DND-41 (cell line): Measurements from ENCODE around the gene FUZ.

Experiments used
- EZH2 ChIP-seq: IDR thresholded peaks from 3 replicates; pipeline ENCODE4 v1.6.1; 2012; ENCODE audit warnings: borderline replicate concordance, low read depth, mild to moderate bottlenecking, moderate library complexity, low read length, inconsistent platforms; ENCODE audit not compliant: severe bottlenecking
- TF ChIP-seq, protein P1 (sequence below): IDR thresholded peaks from 2 replicates; pipeline ENCODE4 v1.5.1; 2012; ENCODE audit warnings: borderline replicate concordance, low read length, moderate library complexity, mild to moderate bottlenecking; ENCODE audit not compliant: poor library complexity, severe bottlenecking; ENCODE audit errors: extremely low read depth

DNA sequence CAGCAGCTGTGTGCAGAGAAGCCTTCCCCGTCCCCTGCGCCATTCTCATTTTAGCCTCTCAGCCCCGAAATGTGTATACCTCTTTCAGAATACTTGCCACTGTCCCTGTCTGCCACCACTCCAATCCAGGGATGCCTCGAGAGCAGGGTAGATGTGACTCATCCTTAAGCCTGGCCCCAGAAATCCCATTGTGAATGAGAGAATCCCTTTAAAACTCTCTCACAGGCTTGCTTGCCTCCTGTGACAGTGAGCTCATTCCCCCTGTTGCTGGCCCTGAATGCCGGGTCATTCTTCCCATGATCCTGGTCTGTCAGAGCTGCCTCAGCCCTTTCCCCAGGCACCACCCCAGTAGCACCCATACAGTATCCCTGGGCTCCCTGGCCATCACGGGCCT is 36.7 kb downstream of the FUZ start:
- TF ChIP-seq, protein P1, sequence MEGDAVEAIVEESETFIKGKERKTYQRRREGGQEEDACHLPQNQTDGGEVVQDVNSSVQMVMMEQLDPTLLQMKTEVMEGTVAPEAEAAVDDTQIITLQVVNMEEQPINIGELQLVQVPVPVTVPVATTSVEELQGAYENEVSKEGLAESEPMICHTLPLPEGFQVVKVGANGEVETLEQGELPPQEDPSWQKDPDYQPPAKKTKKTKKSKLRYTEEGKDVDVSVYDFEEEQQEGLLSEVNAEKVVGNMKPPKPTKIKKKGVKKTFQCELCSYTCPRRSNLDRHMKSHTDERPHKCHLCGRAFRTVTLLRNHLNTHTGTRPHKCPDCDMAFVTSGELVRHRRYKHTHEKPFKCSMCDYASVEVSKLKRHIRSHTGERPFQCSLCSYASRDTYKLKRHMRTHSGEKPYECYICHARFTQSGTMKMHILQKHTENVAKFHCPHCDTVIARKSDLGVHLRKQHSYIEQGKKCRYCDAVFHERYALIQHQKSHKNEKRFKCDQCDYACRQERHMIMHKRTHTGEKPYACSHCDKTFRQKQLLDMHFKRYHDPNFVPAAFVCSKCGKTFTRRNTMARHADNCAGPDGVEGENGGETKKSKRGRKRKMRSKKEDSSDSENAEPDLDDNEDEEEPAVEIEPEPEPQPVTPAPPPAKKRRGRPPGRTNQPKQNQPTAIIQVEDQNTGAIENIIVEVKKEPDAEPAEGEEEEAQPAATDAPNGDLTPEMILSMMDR = no peak
- no peak for TF ChIP-seq EZH2
